OCI-LY1 (cell line): ENCODE measurements around the gene ASH1L.

ENCODE experiments used
- CTCF ChIP-seq: fragments of 200-600 bp; sonication (generic), shearing (Covaris generic); IDR thresholded peaks from 2 replicates; pipeline ENCODE4 v1.5.1; 2017; ENCODE audit warnings: mild to moderate bottlenecking, antibody characterized with exemption, low read length, moderate library complexity, mixed read lengths
- EZH2 ChIP-seq: fragments of 200-600 bp; sonication (generic), shearing (Covaris generic); IDR thresholded peaks from 2 replicates; pipeline ENCODE4 v1.8.0; 2017; ENCODE audit warnings: borderline replicate concordance, mixed run types, mild to moderate bottlenecking, antibody characterized with exemption, low read length, moderate library complexity, mixed read lengths

- no peak for TF ChIP-seq CTCF
- no peak for TF ChIP-seq EZH2
Observed at GRCh38 chr1:155323729-155324036, 238.9 kb downstream of the ASH1L start.
